HUES48 (cell line): ENCODE results near the gene MCFD2.
A peak's percentile ranks its signal among the peaks of the same experiment; 100 is the strongest.

Source experiments
- H3K27ac ChIP-seq: one replicate; pipeline ENCODE4 v1.7.0; 2013; ENCODE audit warnings: low read depth, low read length, inconsistent platforms
- H3K27me3 ChIP-seq: 2 replicates; pipeline ENCODE4 v1.6.1; 2013; ENCODE audit warnings: mild to moderate bottlenecking, low read length; ENCODE audit not compliant: control insufficient read depth, insufficient read depth
- H3K36me3 ChIP-seq: 2 replicates; pipeline ENCODE4 v1.6.1; 2013; ENCODE audit warnings: low read length; ENCODE audit not compliant: control insufficient read depth, insufficient read depth
- H3K4me1 ChIP-seq: 2 replicates; pipeline ENCODE4 v1.6.1; 2013; ENCODE audit warnings: mild to moderate bottlenecking, low read length; ENCODE audit not compliant: control insufficient read depth, insufficient read depth
- H3K4me3 ChIP-seq: 2 replicates; pipeline ENCODE4 v1.5.1; 2013; ENCODE audit warnings: mild to moderate bottlenecking, low read depth, low read length
- H3K9ac ChIP-seq: 2 replicates; pipeline ENCODE4 v1.6.1; 2013; ENCODE audit warnings: mild to moderate bottlenecking, low read depth, low read length, moderate library complexity
- H3K9me3 ChIP-seq: 2 replicates; pipeline ENCODE4 v1.6.1; 2013; ENCODE audit warnings: low read length; ENCODE audit not compliant: control insufficient read depth, insufficient read depth

The MCFD2 gene

GRCh38 chr2:46915281-46915810 lies at the start of gene MCFD2:
MCFD2 (minus strand) TSS chr2:46915806; CDS start chr2:46909171, 6,635 bp downstream.
- peaks cover 13% of the 10 kb centered on the region; the same call in 1 of the 2 replicates for H3K4me1 ChIP-seq
- peak within 1 kb of the TSS; percentile 97 for H3K27ac ChIP-seq
- peaks cover 13% of the 10 kb centered on the region; the same call in 1 of the 2 replicates for H3K36me3 ChIP-seq
- peak within 1 kb of the TSS; percentile 84 for H3K4me3 ChIP-seq
- no peaks in the 10 kb centered on the region for H3K27me3 ChIP-seq
- peak within 1 kb of the TSS; percentile 77 for H3K9ac ChIP-seq
- H3K9me3 ChIP-seq, result no peaks in the 10 kb centered on the region

GRCh38 chr2:46964835-46965560 lies 49.4 kb upstream of the MCFD2 start:
- H3K9ac ChIP-seq, result no peak overlapping the region
- no peaks in the 10 kb centered on the region for H3K36me3 ChIP-seq
- H3K9me3 ChIP-seq, result no peaks in the 10 kb centered on the region
- no peak overlapping the region for H3K4me3 ChIP-seq
- no peak overlapping the region for H3K27ac ChIP-seq
- H3K4me1 ChIP-seq, result no peaks in the 10 kb centered on the region
- no peaks in the 10 kb centered on the region for H3K27me3 ChIP-seq

- Histone ChIP-seq H3K27me3 (no peaks in the 10 kb centered on the region), H3K36me3 (no peaks in the 10 kb centered on the region), H3K4me1 (no peaks in the 10 kb centered on the region), H3K27ac (no peak overlapping the region), H3K9me3 (no peaks in the 10 kb centered on the region), H3K9ac (no peak overlapping the region), H3K4me3 (no peak overlapping the region)
These were observed 48.5 kb upstream of the MCFD2 start for GRCh38 chr2:46963941-46964673.

- Histone ChIP-seq H3K27me3 (no peaks in the 10 kb centered on the region), H3K9me3 (no peaks in the 10 kb centered on the region), H3K27ac (no peak overlapping the region), H3K4me1 (no peaks in the 10 kb centered on the region), H3K36me3 (no peaks in the 10 kb centered on the region; the same call in 1 of the 2 replicates), H3K9ac (no peak overlapping the region), H3K4me3 (no peak overlapping the region)
These were observed 47.6 kb upstream of the MCFD2 start for GRCh38 chr2:46963210-46963609.

- Histone ChIP-seq H3K9me3 (no peaks in the 10 kb centered on the region), H3K9ac (no peak overlapping the region), H3K27ac (no peak overlapping the region), H3K4me3 (no peak overlapping the region), H3K4me1 (no peaks in the 10 kb centered on the region), H3K36me3 (peaks cover 4% of the 10 kb centered on the region; the same call in 1 of the 2 replicates), H3K27me3 (no peaks in the 10 kb centered on the region)
These were observed 47.1 kb upstream of the MCFD2 start for GRCh38 chr2:46962751-46963150.

GRCh38 chr2:46960618-46961017 lies 45.0 kb upstream of the MCFD2 start:
- peaks cover 14% of the 10 kb centered on the region for H3K36me3 ChIP-seq

GRCh38 chr2:46958431-46959017 lies 42.9 kb upstream of the MCFD2 start:
- H3K4me3 ChIP-seq, result no peak overlapping the region
- no peak overlapping the region for H3K9ac ChIP-seq
- H3K36me3 ChIP-seq, result peaks cover 14% of the 10 kb centered on the region
- no peaks in the 10 kb centered on the region for H3K27me3 ChIP-seq
- no peaks in the 10 kb centered on the region for H3K4me1 ChIP-seq
- H3K27ac ChIP-seq, result no peak overlapping the region
- no peaks in the 10 kb centered on the region for H3K9me3 ChIP-seq

More at GRCh38 chr2:46960618-46961017, 45.0 kb upstream of the MCFD2 start:
- H3K9me3 ChIP-seq, result no peaks in the 10 kb centered on the region
- no peaks in the 10 kb centered on the region for H3K27me3 ChIP-seq
- H3K9ac ChIP-seq, result no peak overlapping the region
- no peak overlapping the region for H3K27ac ChIP-seq
- H3K4me1 ChIP-seq, result no peaks in the 10 kb centered on the region
- no peak overlapping the region for H3K4me3 ChIP-seq

GRCh38 chr2:46956981-46957531 lies 41.5 kb upstream of the MCFD2 start:
- no peaks in the 10 kb centered on the region for H3K27me3 ChIP-seq
- no peak overlapping the region for H3K27ac ChIP-seq
- no peaks in the 10 kb centered on the region for H3K4me1 ChIP-seq
- H3K9ac ChIP-seq, result no peak overlapping the region
- H3K9me3 ChIP-seq, result no peaks in the 10 kb centered on the region
- peaks cover 18% of the 10 kb centered on the region for H3K36me3 ChIP-seq
- no peak overlapping the region for H3K4me3 ChIP-seq

GRCh38 chr2:46955764-46956163 lies 40.2 kb upstream of the MCFD2 start:
- Histone ChIP-seq H3K4me1 (no peaks in the 10 kb centered on the region; the same call in 1 of the 2 replicates), H3K36me3 (peaks cover 18% of the 10 kb centered on the region), H3K9ac (no peak overlapping the region), H3K4me3 (no peak overlapping the region), H3K27ac (no peak overlapping the region), H3K27me3 (no peaks in the 10 kb centered on the region), H3K9me3 (no peaks in the 10 kb centered on the region)

- H3K4me3 ChIP-seq, result no peak overlapping the region
- H3K4me1 ChIP-seq, result no peaks in the 10 kb centered on the region; the same call in 1 of the 2 replicates
- H3K27me3 ChIP-seq, result no peaks in the 10 kb centered on the region
- peaks cover 18% of the 10 kb centered on the region for H3K36me3 ChIP-seq
- H3K9ac ChIP-seq, result no peak overlapping the region
- no peak overlapping the region for H3K27ac ChIP-seq
- H3K9me3 ChIP-seq, result no peaks in the 10 kb centered on the region
These were observed 39.5 kb upstream of the MCFD2 start for GRCh38 chr2:46954951-46955571.
